Measurements from ENCODE around the gene EP400. TPM values are rescaled to one million over a fixed set of nuclear protein-coding genes. Genes with fewer than 3 reads are reported as not detected.

EP400 gene
- total RNA-seq, 1 experiment from 2014 or later: 61.7 TPM

DNA sequence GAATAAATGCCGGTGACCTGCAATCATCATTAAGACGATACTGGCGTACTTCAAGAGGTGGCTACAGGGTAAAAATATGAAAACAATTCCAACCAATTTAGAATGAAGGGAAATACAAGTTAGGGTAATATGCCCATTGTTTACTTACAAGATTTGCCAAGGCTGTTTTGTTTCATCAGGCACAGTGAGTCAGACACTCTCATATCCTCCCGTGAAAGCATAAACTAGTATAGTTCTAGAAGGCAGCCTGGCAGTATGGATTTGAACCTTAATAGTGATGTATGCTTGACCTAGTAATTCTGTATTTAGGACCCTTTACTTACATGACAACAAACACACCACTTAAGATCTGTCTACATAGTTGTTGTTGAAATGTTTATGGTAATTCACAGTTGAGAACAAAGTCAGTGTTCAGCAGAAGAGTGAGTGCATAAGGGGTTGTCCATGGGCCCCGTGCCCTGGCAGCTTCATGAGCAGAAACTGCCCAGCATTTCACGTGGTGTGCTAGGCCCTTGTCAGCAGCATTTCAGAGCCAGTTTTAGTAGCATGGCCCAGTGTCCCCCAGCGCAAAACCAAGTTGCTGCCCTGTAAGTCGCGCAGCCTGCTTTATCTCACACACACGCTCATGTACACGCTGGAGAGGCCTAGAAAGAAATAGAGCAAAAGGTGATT, 80.8 kb downstream of the EP400 start:
- Mint-ChIP-seq H3K36me3 (ENCODE audit: insufficient read depth in 1 of 3, low read depth in 3 of 3) (peaks cover 52 to 97% (median 89%) of the 10 kb centered on the region in 3 experiments; a peak in 6 of 7 replicates), H3K27me3 (ENCODE audit: low read depth) (0 out of 2 replicates have a peak, but pooled peaks cover 1% of the 10 kb centered on the region), H3K27ac (no peak overlapping the region; a peak in 2 of 7 replicates), H3K4me1 (no peaks in the 10 kb centered on the region), H3K4me3 (no peak overlapping the region), H3K9me3 (no peaks in the 10 kb centered on the region)
- no peak overlapping the region for H3K9ac ChIP-seq (ENCODE audit: extremely low read depth, insufficient read length, low read length)
- no peak overlapping the region for H2AK5ac ChIP-seq (ENCODE audit: insufficient read length, low read length)
- H3K79me1 ChIP-seq (ENCODE audit: insufficient read depth, low read depth, low read length, poor library complexity, severe bottlenecking): no peaks in the 10 kb centered on the region
- no peak overlapping the region for H2BK5ac ChIP-seq (ENCODE audit: insufficient read length, low read length)
- no peaks in the 10 kb centered on the region for H3K27me3 ChIP-seq (ENCODE audit: insufficient read depth, low read length)
- no peak overlapping the region for H2AFZ ChIP-seq (ENCODE audit: low read length)
- H3K23me2 ChIP-seq (ENCODE audit: insufficient read length, low read depth, low read length, poor library complexity, severe bottlenecking): no peaks in the 10 kb centered on the region
- no peak for DNase-seq
- H4K5ac ChIP-seq (ENCODE audit: insufficient read length, low read depth, low read length): no peak overlapping the region
- no peak overlapping the region for H2BK12ac ChIP-seq (ENCODE audit: insufficient read length, low read depth, low read length)
- no peaks in the 10 kb centered on the region for H3K9me3 ChIP-seq (ENCODE audit: control insufficient read depth, low read depth, low read length)
- H3T11ph ChIP-seq (ENCODE audit: low read length): no peak overlapping the region
- no peak overlapping the region for H2BK20ac ChIP-seq (ENCODE audit: low read depth, low read length, poor library complexity, severe bottlenecking)
- no peak overlapping the region for H3K23ac ChIP-seq (ENCODE audit: insufficient read length, low read depth, low read length)
- no peak overlapping the region for H3K4me2 ChIP-seq (ENCODE audit: insufficient read depth, insufficient read length, low read length)
- H3K79me2 ChIP-seq (ENCODE audit: insufficient read depth, low read length): no peaks in the 10 kb centered on the region
- no peaks in the 10 kb centered on the region for H4K20me1 ChIP-seq (ENCODE audit: control insufficient read depth, insufficient read depth, insufficient read length)
- WGBS (ENCODE audit: extremely low coverage, insufficient read length, low lambda C conversion rate): no CpG with 5 or more reads among the region's 11 CpGs
- TF ChIP-seq CTCF (conservative IDR thresholded peaks at IDR 0.05): no peak
- no peak overlapping the region for H4K8ac ChIP-seq (replicated peaks; ENCODE audit: insufficient read length, low read depth, low read length)
- H3K18ac ChIP-seq (ENCODE audit: insufficient read length, low read depth, low read length): no peak overlapping the region
- H3K27ac ChIP-seq (ENCODE audit: insufficient read length, low read depth, low read length): no peak overlapping the region
- H3K4me1 ChIP-seq (ENCODE audit: insufficient read depth, low read length): no peaks in the 10 kb centered on the region
- no peak overlapping the region for H2BK15ac ChIP-seq (ENCODE audit: low read depth, low read length)
- no peak overlapping the region for H3K4ac ChIP-seq (ENCODE audit: low read depth, low read length)
- no peak overlapping the region for H2BK120ac ChIP-seq (ENCODE audit: low read depth, low read length, poor library complexity, severe bottlenecking)
- H4K91ac ChIP-seq (ENCODE audit: insufficient read length, low read depth, low read length): no peak overlapping the region
- H3K56ac ChIP-seq (ENCODE audit: insufficient read length, low read depth, low read length): no peak overlapping the region
- H3K14ac ChIP-seq (ENCODE audit: insufficient read depth, low read length): no peak overlapping the region
